ENCODE measurements around the gene TPCN1.

TPCN1 gene

DNA sequence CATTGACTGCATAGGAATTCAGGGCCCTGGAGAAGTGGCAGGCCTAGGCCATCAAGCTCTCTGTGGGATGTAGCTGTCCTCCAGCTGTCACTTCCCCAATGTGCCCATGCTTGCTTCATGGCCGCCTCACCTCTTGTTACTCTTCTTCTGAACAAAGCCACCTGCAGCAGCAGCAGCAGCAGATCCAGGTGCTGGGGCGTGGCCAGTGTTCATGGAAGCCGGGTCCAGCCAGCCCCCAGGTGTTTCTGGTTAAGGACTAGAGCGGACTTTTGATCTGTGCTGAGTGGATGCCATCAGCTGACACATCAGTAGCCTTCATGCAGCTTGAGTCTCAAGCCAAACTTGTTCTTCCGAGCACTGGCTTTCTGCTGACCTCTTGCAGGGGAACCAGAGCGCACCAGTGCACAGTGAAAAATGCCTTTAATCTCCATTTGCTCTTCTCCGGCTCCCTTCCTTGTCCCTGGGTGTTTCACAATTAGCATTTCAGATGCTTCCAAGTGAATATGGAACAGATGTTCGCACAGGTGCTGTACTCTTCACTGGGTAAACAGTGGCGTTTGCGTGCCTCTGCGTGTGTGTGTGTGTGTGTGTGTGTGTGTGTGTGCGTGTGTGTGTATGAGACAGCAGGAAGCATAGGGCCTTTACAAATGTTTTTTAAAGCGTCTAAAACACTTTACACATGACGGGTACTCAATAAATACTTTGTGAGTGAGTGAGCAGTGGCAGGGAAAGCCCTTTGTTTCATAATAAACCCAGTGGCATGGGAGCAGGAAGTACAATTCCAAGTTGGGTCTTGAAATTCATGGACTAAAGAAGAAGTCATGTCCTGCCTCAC is 20.1 kb downstream of the TPCN1 start:
- DNase-seq = peak; percentile 62

- peak; percentile 55 for DNase-seq
Observed at GRCh38 chr12:113242026-113242418, 20.8 kb downstream of the TPCN1 start.

- DNase-seq = no peak
Observed at GRCh38 chr12:113242560-113242959, 21.3 kb downstream of the TPCN1 start.

DNA sequence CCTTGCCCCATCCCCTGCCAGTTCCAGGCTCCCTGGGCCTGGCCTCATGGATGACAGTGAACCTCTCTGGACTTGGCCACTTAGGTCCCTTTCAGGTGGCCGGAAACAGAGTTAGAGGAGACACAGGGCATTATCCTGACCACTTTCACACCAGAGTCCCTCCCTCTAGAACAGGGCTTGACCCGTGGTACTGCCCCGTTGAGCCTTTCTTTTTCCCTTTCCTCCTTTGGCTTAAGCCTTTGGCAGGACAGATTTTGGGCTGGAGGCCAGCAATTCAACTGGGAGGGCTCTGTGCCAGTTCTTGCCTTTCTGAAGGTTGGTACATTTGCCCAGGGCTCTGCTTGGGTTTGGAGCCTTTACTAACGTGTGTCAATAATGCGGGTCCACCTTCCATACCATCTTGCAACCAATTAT is 22.8 kb downstream of the TPCN1 start:
- DNase-seq = no peak

DNA sequence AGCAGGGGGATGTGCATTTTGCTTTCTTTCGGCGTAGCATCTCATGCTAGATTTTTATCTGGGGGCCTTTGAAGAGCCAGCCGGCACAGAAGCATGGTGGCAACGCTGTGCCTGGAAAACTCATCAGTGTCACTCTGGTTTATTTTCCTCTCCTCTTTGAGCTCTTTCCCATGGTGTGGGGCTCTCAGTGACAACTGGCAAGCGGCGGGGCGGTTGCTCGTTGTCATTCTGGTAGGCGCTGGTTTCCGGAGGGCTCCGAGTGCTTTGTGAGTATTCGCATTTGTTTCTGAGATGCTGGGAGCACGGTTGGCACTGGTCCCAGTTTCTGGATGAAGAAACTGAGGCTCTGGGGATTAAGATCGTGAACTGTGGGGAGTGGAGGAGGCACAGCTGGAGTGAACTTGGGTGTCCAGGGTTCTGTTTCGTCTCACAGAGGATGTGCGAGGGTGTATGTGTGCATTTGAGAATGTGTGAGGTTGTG is 23.3 kb downstream of the TPCN1 start:
- DNase-seq = no peak

DNA sequence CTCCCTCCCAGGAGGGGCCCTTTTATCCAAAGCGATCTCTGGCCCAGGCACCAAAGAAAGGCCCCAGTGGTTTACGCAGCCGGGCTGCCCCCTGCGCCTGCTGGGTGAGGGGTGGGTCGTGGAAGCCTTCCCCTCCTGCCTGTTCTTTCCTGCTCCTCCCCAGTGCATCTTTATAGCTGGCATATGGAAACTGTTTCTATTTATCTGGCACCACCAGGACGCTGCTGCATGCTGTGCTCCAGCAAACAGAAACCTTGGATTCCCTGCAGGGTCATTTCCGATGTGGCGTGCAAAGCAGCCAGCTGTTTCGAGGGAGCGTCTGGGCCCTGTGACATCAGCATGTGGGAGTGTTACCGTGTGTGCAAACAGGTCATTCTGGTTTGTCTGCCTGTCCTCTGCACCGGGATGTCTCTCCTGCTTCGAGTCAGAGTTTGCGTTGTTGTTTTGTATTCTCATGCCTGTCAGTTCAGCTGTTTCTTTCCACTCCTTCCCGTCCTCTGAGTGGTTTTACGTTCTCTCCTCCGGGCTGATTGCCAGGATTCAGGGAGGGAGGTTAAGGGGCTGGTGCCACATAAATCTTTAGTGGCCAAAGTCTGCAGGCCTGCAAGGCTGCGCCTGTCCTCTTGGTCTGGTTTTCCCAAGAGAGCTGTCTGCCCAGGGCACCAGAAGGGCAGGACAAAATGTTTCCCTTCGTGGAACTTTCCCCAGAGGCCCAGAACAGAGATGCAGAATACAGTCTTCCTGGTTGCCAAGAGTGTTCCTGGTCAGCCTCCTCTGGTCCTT is 24.6 kb downstream of the TPCN1 start:
- peak; percentile 83 for DNase-seq

DNA sequence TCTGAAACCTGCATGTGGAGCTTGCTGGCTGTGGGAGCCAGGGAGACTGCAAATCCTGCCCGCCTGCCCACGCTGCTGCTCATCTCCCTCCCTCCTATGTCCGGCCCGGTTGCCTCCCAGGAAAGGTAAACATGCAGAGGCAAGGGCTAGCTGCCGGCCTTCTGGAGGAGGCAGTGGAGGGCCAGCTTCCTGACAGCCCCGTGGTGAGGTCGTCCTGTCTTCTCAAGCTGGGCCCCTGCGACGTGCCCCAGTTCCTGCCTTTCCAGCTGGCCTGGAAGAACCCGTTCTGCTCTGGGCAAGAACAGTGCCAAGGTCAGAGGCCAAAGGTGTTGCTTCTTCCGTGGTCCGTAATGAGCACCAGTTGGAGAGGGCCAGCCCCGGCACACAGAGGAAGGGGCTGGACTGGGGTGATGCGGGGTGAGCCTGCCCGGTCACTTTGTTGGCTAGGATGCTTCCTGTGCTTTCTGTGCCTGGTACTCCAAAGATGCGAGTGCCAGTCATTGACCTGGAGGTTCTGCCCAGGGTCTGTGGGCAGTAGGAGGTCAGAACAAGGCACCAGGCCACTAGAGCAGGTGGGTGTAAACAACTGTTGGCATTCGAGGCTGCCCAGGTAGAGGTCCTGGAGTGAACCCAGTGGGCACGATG is 25.3 kb downstream of the TPCN1 start:
- no peak for DNase-seq

DNA sequence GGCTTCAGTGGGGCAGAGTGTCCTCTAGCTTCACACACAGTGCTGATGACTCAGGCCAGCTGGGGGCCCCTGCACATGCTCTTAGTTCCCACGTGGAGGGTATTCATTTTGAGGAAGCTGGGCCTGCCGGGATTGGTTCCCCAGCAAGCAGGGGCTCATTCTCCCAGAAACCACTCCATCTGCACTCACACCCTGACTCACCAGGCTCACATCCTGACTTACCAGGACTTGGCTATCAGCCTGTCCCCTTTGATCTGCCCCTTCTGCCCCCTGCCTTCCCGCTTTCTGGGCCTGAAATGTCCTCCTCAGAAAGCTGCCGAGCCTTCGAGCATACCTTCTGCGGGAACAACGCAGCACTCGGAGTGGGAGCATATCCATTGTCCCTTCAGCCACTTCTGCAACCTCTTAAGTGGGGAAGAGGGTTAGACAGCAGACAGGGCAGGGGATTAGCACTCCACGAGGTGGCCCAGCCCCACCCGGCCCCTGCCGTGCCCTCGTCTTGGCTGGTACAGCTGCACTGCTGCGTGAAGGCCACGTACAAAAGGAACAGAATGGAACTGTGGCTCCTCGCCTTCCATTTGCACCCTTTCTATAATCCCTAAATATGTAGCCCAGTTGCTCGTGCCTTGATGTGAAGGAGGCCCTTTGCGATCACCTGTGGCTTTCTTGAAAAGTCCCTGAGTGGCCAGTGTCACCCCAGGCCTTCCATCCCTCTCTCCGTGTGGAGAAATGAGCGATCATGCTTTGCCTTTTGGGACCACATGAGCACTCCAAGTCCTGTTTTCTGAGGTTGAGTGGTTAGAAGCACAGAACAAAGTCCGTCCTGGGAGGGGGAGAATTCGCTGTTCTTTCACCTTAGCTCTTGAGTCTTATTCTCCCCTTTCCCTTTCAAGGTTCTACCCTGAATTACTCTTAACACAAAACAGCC is 26.1 kb downstream of the TPCN1 start:
- no peak for DNase-seq

DNA sequence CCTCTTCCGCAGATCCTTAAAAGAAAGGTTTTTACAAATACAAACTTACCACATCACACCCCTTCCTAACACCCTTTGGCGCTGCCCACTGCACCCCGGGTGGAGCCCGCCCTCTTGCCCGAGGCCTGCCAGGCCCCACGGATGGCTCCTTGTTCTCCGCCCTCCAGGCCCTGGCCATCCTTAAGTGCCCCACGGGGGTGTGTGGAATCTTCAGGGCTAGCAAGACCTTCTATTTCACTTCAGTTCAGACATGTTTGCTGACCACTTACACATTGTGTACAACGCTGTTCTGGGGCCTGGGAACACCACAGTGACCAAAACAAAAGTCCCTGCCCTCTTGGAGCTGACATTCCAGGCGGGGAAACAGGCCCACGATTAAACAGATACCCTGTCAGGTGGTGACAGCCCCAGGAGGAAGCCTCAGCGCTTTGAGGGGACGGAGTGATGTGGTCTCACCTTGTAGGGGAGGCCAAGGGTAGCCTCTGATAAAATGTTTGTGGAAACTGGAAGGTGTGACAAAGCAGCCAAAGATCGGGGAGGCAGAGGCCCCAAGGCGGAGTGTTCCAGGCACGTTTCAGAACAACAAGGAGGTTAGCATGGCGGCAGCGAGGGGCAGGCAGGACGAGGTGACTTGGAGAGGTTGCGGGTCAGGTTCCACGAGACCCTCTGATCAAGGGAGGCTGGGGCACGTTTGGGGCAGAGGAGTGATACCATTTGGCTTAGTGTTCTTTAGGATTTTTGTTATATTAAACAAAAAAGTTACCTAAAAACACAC is 27.0 kb downstream of the TPCN1 start:
- DNase-seq = no peak

DNA sequence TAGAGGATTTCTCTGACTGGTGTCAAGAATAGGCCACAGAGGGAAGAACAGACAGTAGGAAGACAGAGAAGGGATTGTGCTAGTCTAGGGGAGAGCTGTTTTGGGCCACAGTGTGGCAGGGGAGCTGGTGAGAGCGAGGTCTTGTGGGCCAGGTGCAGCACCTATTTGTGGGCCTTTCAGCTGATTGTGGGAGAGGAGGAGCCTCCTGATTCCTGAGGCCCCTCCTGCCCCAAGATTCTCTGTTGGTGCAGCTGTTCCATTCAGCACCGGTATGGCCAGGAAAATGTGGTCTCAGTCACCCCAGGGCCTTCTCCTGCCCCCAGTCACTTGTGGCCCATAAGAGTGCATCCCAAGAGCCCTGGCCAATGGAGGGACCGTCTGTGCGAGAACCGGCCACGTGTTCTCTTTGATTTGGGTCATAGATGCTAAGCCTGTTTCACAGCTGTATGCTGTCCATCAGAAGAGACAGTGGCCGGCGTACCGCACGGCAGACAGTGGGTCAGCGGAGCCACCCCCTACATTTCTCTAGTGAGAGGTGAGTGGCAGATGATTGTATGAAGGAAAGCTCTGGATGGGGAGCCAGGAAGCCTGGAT is 27.7 kb downstream of the TPCN1 start:
- DNase-seq = no peak

DNA sequence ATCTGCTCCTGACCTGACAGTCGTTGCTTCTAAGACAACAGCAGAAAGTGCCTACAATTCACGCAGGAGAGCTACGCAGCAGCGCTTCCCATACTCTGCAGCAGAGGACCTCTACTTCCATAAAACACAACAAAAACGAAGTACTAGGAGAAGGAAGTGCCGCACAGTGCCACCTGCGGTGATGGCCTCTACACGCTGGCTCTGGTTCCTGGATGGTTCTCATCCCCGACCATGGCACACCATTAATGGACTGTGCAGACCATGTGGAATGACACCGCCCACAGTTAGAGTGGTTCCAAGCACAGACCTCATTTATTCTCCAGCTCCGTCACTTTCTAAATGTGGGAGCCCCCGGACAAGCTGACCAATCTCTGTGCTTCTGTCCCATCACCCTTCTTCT is 28.3 kb downstream of the TPCN1 start:
- DNase-seq = no peak

- DNase-seq = no peak
Observed at GRCh38 chr12:113250045-113250444, 28.8 kb downstream of the TPCN1 start.

GRCh38 chr12:113251404-113252070 is 30.3 kb downstream of the TPCN1 start:
- no peak for DNase-seq

GRCh38 chr12:113252494-113252893 is 31.2 kb downstream of the TPCN1 start:
- DNase-seq = no peak

DNA sequence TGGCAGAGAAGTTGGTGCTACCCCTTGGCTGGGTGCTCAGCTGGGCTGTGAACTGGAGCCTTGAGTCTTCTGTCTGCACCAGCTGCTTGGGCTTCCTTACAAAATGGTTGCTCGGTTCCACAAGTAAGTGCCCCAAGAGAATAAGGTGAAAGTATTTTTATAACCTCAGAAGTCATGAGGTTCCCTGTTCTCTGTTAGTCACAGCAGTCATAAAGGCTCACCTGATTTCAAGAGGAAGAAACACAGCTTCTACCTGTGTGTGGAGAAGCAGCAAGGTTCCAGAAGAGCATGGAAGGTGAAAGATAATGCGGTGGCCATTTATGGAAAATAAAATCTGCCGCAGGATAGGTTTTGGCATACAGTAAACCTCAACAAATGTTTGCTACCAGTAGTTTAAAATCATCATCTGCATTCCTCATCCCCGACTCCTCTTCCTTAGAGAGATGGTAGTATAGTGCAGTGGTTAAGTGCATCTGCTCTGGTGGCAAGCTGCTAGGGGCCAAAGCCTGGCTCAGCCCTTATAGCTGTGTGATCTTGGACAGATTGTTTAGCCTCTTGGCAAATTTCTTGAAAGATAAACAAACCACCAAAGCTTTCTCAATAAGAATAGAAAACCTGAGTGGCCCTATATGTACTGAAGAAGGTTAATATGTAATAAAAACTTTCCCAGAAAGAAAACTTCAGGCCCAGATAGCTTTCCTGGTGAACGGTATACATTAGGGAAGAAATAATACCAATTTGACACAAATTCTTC is 32.4 kb downstream of the TPCN1 start:
- no peak for DNase-seq

DNA sequence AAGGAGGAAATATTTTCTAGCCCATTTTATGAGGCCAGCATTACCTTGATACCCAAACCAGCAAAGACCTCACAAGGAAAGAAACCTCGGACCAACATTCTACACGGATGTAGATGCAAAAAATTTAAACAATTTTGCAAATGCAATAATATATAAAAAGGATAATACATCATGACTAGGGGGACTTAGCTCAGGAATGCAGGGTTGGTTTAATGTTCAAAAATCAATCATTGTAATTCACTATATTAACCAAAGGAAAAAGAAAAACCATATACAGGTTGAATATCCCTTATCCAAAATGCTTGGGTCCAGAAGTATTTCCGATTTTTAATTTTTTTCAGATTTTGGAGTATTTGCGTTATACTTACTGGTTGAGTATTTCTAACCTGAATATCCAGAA is 33.0 kb downstream of the TPCN1 start:
- DNase-seq = no peak

DNA sequence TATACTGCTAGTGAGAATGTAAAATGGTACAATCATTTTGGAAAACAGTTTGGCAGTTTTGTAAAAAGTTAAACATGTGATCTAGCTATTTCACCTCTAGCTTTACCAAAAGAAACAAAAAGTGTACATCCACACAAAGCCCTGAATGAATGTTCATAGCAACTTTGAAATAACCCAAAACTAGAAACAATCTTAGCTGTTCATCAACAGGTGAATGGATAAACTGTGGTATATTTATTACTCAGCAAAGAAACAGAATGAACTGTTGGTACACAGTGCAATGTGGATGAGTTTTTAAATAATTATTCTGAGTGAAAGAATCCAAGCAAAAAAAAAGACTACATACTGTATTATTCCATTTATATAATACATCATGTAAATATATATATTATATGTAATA is 36.3 kb downstream of the TPCN1 start:
- no peak for DNase-seq

DNA sequence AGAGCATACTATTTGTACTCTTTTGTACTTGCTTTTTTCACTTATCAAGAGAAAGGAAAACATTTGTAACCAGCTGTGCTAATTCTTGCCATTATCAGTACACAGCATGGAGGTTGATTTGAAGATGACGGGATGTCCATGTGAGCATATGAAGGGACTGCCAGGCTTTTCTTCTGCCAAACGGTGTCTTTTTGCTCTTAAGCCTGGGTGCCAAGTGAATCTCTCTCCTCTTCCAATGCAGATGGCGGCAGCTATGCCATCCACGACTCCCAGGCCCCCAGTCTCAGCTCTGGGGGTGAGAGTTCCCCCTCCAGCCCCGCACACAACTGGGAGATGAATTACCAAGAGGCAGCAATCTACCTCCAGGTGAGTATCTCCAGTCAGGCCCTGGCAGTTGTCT is 38.9 kb downstream of the TPCN1 start:
- DNase-seq = no peak

DNA sequence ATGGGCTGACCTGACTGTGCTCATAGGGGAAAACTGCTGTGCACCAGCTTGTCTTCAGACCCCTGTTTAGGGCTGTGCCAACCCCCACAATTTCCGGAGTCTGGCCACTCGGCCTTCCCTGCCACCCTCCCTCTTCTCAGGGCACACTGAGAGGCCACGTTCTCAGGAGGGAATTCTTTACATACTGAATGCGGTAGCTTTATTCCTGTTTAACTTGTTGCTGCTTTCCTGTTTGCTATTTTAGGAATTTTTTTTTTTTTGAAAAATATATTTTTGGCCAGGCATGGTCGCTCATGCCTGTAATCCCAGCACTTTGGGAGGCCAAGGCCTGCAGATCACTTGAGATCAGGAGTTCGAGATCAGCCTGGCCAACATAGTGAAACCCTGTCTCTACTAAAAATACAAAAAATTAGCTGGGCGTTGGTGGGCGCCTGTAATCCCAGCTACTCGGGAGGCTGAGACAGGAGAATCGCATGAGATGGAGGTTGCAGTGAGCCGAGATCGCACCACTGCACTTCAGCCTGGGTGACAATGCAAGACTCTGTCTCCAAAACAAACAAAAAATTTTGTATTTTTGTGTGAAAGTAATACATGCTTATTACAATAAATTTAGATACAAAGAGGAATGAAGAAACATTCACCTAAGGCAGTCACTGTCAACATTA is 39.5 kb downstream of the TPCN1 start:
- no peak for DNase-seq
